Measurements from ENCODE around the gene PHACTR4.
"Not testable (repeated sequence)": the region's sequence is repeated elsewhere in the genome, so short reads cannot be mapped to it uniquely, and the experiment has no call there.

Gene PHACTR4

GRCh38 chr1:28369371-28370238, at the start of gene PHACTR4:
TSS of gene PHACTR4 (plus strand) at chr1:28369740. CDS start at chr1:28407448, 37,708 bp downstream.
- peak; percentile 82 for DNase-seq

GRCh38 chr1:28322194-28322593, 47.3 kb upstream of the PHACTR4 start:
- DNase-seq = no peak

- no peak for DNase-seq
Measured at GRCh38 chr1:28323720-28324119, 45.8 kb upstream of the PHACTR4 start.

GRCh38 chr1:28326515-28326914, 43.0 kb upstream of the PHACTR4 start:
- no peak for DNase-seq

- DNase-seq = no peak
Measured at GRCh38 chr1:28326984-28327383, 42.6 kb upstream of the PHACTR4 start.

- DNase-seq = not testable (repeated sequence)
Measured at GRCh38 chr1:28327431-28327830, 42.1 kb upstream of the PHACTR4 start.

GRCh38 chr1:28328228-28328648, 41.3 kb upstream of the PHACTR4 start:
- DNase-seq = no peak

- DNase-seq = no peak
Measured at GRCh38 chr1:28329395-28330153, 40.0 kb upstream of the PHACTR4 start.

GRCh38 chr1:28338897-28339296, 30.6 kb upstream of the PHACTR4 start:
- no peak for DNase-seq

GRCh38 chr1:28339551-28339950, 30.0 kb upstream of the PHACTR4 start:
- DNase-seq = no peak

- DNase-seq = no peak
Measured at GRCh38 chr1:28340221-28340974, 29.1 kb upstream of the PHACTR4 start.

- no peak for DNase-seq
Measured at GRCh38 chr1:28341591-28341990, 27.9 kb upstream of the PHACTR4 start.

GRCh38 chr1:28343405-28343804, 26.1 kb upstream of the PHACTR4 start:
- DNase-seq = no peak

GRCh38 chr1:28353248-28353810, 16.2 kb upstream of the PHACTR4 start:
- DNase-seq = not testable (repeated sequence)

- DNase-seq = no peak
Measured at GRCh38 chr1:28354121-28354520, 15.4 kb upstream of the PHACTR4 start.

GRCh38 chr1:28358716-28359115, 10.8 kb upstream of the PHACTR4 start:
- DNase-seq = no peak

GRCh38 chr1:28359592-28360239, 9.8 kb upstream of the PHACTR4 start:
- peak; percentile 59 for DNase-seq

GRCh38 chr1:28364888-28365287, 4.7 kb upstream of the PHACTR4 start:
- DNase-seq = no peak

GRCh38 chr1:28365864-28366263, 3.7 kb upstream of the PHACTR4 start:
- no peak for DNase-seq

GRCh38 chr1:28368608-28369007, 932 bp upstream of the PHACTR4 start:
- DNase-seq = not testable (repeated sequence)

GRCh38 chr1:28370239-28371009, 884 bp downstream of the PHACTR4 start:
- peak; percentile 51 for DNase-seq

- no peak for DNase-seq
Measured at GRCh38 chr1:28371010-28371377, 1.5 kb downstream of the PHACTR4 start.

Data from KG1 (cell line).